GM12864 (cell line): ENCODE measurements around the gene TCP11L2.

Source experiments
- DNase-seq: peaks from one replicate; pipeline ENCODE4 v3.0.0-alpha.2; 2011; ENCODE audit warnings: low read depth
- H3K4me3 ChIP-seq: 2 replicates; pipeline ENCODE4 v1.5.1; 2011; ENCODE audit warnings: mild to moderate bottlenecking, low read depth, low read length, control low read depth
- CTCF ChIP-seq: IDR thresholded peaks from 2 replicates; pipeline ENCODE4 v1.5.1; 2011; ENCODE audit warnings: low read depth, mild to moderate bottlenecking, moderate library complexity, low read length, control low read depth, inconsistent platforms; ENCODE audit errors: missing control alignments

Gene TCP11L2

GRCh38 chr12:106275458-106275857, 27.1 kb upstream of the TCP11L2 start:
- H3K4me3 ChIP-seq, result no peak overlapping the region
- DNase-seq, result no peak
- TF ChIP-seq CTCF, result no peak

- TF ChIP-seq CTCF, result no peak
- peak; percentile 52 for DNase-seq
- H3K4me3 ChIP-seq, result no peak overlapping the region
Measured at GRCh38 chr12:106276032-106276740, 26.3 kb upstream of the TCP11L2 start.

GRCh38 chr12:106280106-106280505, 22.4 kb upstream of the TCP11L2 start:
- TF ChIP-seq CTCF, result no peak
- DNase-seq, result no peak
- H3K4me3 ChIP-seq, result no peak overlapping the region

GRCh38 chr12:106281056-106281782, 21.3 kb upstream of the TCP11L2 start:
- DNase-seq, result no peak
- TF ChIP-seq CTCF, result no peak
- no peak overlapping the region for H3K4me3 ChIP-seq

- no peak for TF ChIP-seq CTCF
- H3K4me3 ChIP-seq, result no peak overlapping the region
- DNase-seq, result no peak
Measured at GRCh38 chr12:106281804-106282203, 20.7 kb upstream of the TCP11L2 start.

GRCh38 chr12:106282457-106283097, 20.0 kb upstream of the TCP11L2 start:
- H3K4me3 ChIP-seq, result no peak overlapping the region
- TF ChIP-seq CTCF, result peak; percentile 78
- peak; percentile 38 for DNase-seq
